CD8-positive, alpha-beta memory T cell (primary cell): Measurements from ENCODE around the gene ARMS2. TPM values are rescaled to one million over a fixed set of nuclear protein-coding genes. Genes with fewer than 3 reads are reported as not detected.

Source experiments
- CTCF ChIA-PET: fragments of 350-600 bp; sonication (Branson Sonifier 250); formaldehyde crosslinking; loops from one replicate; lab custom pipeline; 2021; ENCODE audit warnings: antibody characterized with exemption; lab: Charles Lee
- POLR2A ChIA-PET: fragments of 350-600 bp; sonication (Branson Sonifier 250); formaldehyde crosslinking; loops from one replicate; lab custom pipeline; 2021; ENCODE audit warnings: antibody characterized with exemption; lab: Charles Lee
- DNase-seq, 5 donors: peaks; one replicate each; pipeline versions ENCODE4 v3.0.0 to v3.0.0-alpha.2; 2020 to 2022; ENCODE audit warnings: mixed read lengths in 1 of 5
- H3K27ac ChIP-seq: one replicate; pipeline ENCODE4 v1.7.0; 2013; ENCODE audit warnings: low read depth, mild to moderate bottlenecking, low read length, moderate library complexity
- H3K27me3 ChIP-seq: 2 replicates; pipeline ENCODE4 v1.7.0; 2013; ENCODE audit warnings: low read length, mild to moderate bottlenecking; ENCODE audit not compliant: insufficient read depth, poor library complexity, severe bottlenecking
- H3K36me3 ChIP-seq: 2 replicates; pipeline ENCODE4 v1.7.0; 2013; ENCODE audit warnings: mild to moderate bottlenecking, low read length, moderate library complexity; ENCODE audit not compliant: insufficient read depth
- H3K4me1 ChIP-seq: 2 replicates; pipeline ENCODE4 v1.7.0; 2013; ENCODE audit warnings: mild to moderate bottlenecking, low read length, moderate library complexity; ENCODE audit not compliant: insufficient read depth
- H3K4me3 ChIP-seq: 2 replicates; pipeline ENCODE4 v1.7.0; 2013; ENCODE audit warnings: mild to moderate bottlenecking, low read length
- H3K9me3 ChIP-seq: 2 replicates; pipeline ENCODE4 v1.7.0; 2013; ENCODE audit warnings: mild to moderate bottlenecking, low read length
- H3K27ac Mint-ChIP-seq, 8 donors: one replicate each; pipeline ENCODE4 v1.8.0; 2020 to 2021; ENCODE audit warnings: mixed read lengths in 8 of 8, mild to moderate bottlenecking in 6 of 8, inconsistent platforms in 3 of 8, moderate library complexity in 3 of 8
- H3K27me3 Mint-ChIP-seq, 2 donors: one replicate each; pipeline ENCODE4 v1.8.0; 2020 to 2021; ENCODE audit warnings: mixed read lengths in 2 of 2, mild to moderate bottlenecking in 1 of 2, moderate library complexity in 1 of 2
- H3K36me3 Mint-ChIP-seq, 3 donors: one replicate each; pipeline ENCODE4 v1.8.0; 2020 to 2021; ENCODE audit warnings: mixed read lengths in 3 of 3, inconsistent platforms in 1 of 3, mild to moderate bottlenecking in 1 of 3
- H3K4me1 Mint-ChIP-seq, 3 donors: one replicate each; pipeline ENCODE4 v1.8.0; 2020 to 2021; ENCODE audit warnings: mixed read lengths in 3 of 3, inconsistent platforms in 1 of 3, mild to moderate bottlenecking in 1 of 3
- H3K4me3 Mint-ChIP-seq, 7 donors: one replicate each; pipeline ENCODE4 v1.8.0; 2020 to 2021; ENCODE audit warnings: mixed read lengths in 7 of 7, mild to moderate bottlenecking in 6 of 7, moderate library complexity in 4 of 7, inconsistent platforms in 2 of 7
- H3K9me3 Mint-ChIP-seq, 5 donors: one replicate each; pipeline ENCODE4 v1.8.0; 2020 to 2022; ENCODE audit warnings: mixed read lengths in 5 of 5, mild to moderate bottlenecking in 3 of 5, moderate library complexity in 2 of 5, inconsistent platforms in 1 of 5
- polyA plus RNA-seq: library from polyadenylated mRNA; unstranded; fragments of 300-500 nt; fragmentation: Illumina TruSeq; gene quantifications from one replicate; pipeline ENCODE4 v1.2.3, GENCODE V29; 2021
- total RNA-seq, 2 experiments: library from RNA; stranded (reverse); gene quantifications; one replicate each; pipeline ENCODE4 v1.2.3, GENCODE V29; 2021

ARMS2 gene
- total and polyA plus RNA-seq, 3 experiments from 2014 or later = not detected

DNA sequence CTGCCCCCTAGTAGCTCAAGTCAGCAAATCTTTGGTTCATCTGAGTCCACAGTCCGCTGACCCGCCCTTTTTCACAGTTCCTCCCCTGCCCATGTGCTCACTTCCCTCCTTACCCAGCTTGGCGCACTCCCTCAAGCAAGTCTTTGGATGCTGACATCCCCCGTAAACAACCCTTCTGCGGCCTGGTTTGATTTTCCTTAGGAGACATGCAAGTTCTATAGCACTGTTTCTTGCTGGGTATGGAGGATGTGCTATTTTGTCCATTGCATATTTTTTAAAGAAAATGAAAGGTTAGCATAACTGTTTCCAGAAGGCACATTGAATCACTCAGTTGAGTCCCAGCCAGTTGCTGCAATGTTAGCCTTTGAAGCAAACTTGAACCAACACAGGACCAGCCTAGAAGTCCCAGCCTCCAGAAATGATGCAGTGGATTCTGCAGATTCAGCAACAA lies 45.1 kb downstream of the ARMS2 start:
- no peaks in the 10 kb centered on the region for H3K9me3 Mint-ChIP-seq
- CTCF ChIA-PET = interaction anchor here (1.5 kb wide), 1 partner anchor 201 kb away, joined by 4 read pairs; no protein-coding TSS in a partner anchor
- Histone ChIP-seq H3K4me1 (peaks cover 12% of the 10 kb centered on the region), H3K27ac (no peak overlapping the region), H3K9me3 (no peaks in the 10 kb centered on the region), H3K27me3 (no peaks in the 10 kb centered on the region), H3K36me3 (no peaks in the 10 kb centered on the region), H3K4me3 (no peak overlapping the region)
- POLR2A ChIA-PET = no interaction called here
- peak overlapping the region in 1 of 8 donors; percentile 26 for H3K27ac Mint-ChIP-seq
- DNase-seq = no peak
- H3K4me3 Mint-ChIP-seq = no peak overlapping the region
- no peaks in the 10 kb centered on the region for H3K36me3 Mint-ChIP-seq
- H3K27me3 Mint-ChIP-seq = peaks cover 1 to 6% of the 10 kb centered on the region in 2 donors
- H3K4me1 Mint-ChIP-seq = peaks cover 12 to 20% (median 16%) of the 10 kb centered on the region in 3 donors

DNA sequence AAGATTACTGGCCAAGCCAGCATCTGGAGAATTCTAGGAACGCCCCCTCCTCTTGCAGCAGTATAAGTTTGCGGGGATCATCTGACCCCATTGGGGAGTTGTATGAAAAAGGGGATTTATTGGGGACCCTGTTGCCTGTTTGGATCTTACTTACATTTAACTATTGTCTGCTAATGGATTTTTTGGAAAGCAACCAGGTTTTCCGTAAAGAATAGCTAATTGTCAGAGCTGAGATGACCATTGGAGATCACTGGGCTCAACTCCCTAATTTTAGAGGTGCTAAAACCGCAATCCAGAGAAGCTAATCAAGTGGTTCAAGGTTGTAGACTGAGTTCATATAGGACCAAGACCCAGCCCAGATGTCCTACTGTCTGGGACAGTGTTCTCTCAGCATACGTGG lies 45.7 kb downstream of the ARMS2 start:
- peaks cover 1% of the 10 kb centered on the region in 2 donors for H3K27me3 Mint-ChIP-seq
- H3K27ac ChIP-seq = no peak overlapping the region
- H3K9me3 Mint-ChIP-seq = no peaks in the 10 kb centered on the region
- peaks cover 12% of the 10 kb centered on the region for H3K4me1 ChIP-seq
- DNase-seq = no peak
- no peaks in the 10 kb centered on the region for H3K9me3 ChIP-seq
- H3K27ac Mint-ChIP-seq = no peak overlapping the region
- H3K27me3 ChIP-seq = no peaks in the 10 kb centered on the region
- peaks cover 12 to 20% (median 16%) of the 10 kb centered on the region in 3 donors for H3K4me1 Mint-ChIP-seq
- ChIA-PET POLR2A (no interaction called here), CTCF (interaction anchor here (1.5 kb wide), 1 partner anchor 202 kb away, joined by 4 read pairs; no protein-coding TSS in a partner anchor)
- H3K4me3 Mint-ChIP-seq = no peak overlapping the region
- H3K4me3 ChIP-seq = no peak overlapping the region
- H3K36me3 ChIP-seq = no peaks in the 10 kb centered on the region
- H3K36me3 Mint-ChIP-seq = no peaks in the 10 kb centered on the region

DNA sequence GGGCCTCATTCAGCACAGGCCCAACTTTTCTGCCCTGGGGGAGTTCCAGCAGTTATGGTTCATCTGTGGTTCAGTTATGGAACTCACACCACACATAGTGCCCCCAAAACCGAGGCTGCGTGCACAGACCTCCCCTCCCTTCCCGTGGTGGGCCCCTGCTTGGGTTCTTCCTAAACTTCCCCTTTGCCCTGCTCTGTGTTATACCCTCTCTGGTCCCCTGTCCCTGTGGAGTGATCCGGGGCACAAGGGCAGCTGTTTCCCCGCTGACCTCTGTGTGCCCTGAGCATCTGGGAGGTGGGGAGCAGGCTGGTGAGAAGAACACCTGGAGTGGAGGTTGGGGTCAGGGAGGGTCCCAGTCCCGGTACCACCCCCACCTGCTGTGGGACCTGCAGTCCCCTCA lies 46.3 kb downstream of the ARMS2 start:
- no peaks in the 10 kb centered on the region for H3K9me3 ChIP-seq

GRCh38 chr10:122503012-122503411 lies 48.6 kb downstream of the ARMS2 start:
- Histone ChIP-seq H3K27ac (no peak overlapping the region), H3K9me3 (no peaks in the 10 kb centered on the region), H3K27me3 (no peaks in the 10 kb centered on the region), H3K4me3 (no peak overlapping the region), H3K4me1 (no peaks in the 10 kb centered on the region), H3K36me3 (no peaks in the 10 kb centered on the region)
- peaks cover 0 to 1% of the 10 kb centered on the region in 2 donors for H3K27me3 Mint-ChIP-seq
- no peaks in the 10 kb centered on the region for H3K9me3 Mint-ChIP-seq
- no peak for DNase-seq
- H3K4me1 Mint-ChIP-seq = peaks cover 0 to 4% (median 0%) of the 10 kb centered on the region in 3 donors
- ChIA-PET POLR2A (no interaction called here), CTCF (interaction anchor here (1.3 to 1.4 kb wide), 2 partner anchors 10 to 13 kb away, joined by 3 to 4 read pairs; no protein-coding TSS in a partner anchor)
- no peaks in the 10 kb centered on the region for H3K36me3 Mint-ChIP-seq
- H3K27ac Mint-ChIP-seq = no peak overlapping the region
- H3K4me3 Mint-ChIP-seq = no peak overlapping the region

More for the DNA sequence above, 46.3 kb downstream of the ARMS2 start:
- Mint-ChIP-seq H3K9me3 (no peaks in the 10 kb centered on the region), H3K4me1 (peaks cover 11 to 18% (median 12%) of the 10 kb centered on the region in 3 donors), H3K27ac (no peak overlapping the region), H3K27me3 (peaks cover 0 to 1% of the 10 kb centered on the region in 2 donors), H3K4me3 (no peak overlapping the region), H3K36me3 (no peaks in the 10 kb centered on the region)
- CTCF ChIA-PET = no interaction called here
- Histone ChIP-seq H3K27ac (no peak overlapping the region), H3K4me1 (peaks cover 9% of the 10 kb centered on the region), H3K4me3 (no peak overlapping the region), H3K36me3 (no peaks in the 10 kb centered on the region), H3K27me3 (no peaks in the 10 kb centered on the region)
- POLR2A ChIA-PET = no interaction called here
- DNase-seq = no peak

- Histone ChIP-seq H3K9me3 (no peaks in the 10 kb centered on the region), H3K27ac (no peak overlapping the region), H3K4me1 (no peaks in the 10 kb centered on the region), H3K4me3 (no peak overlapping the region), H3K27me3 (no peaks in the 10 kb centered on the region), H3K36me3 (no peaks in the 10 kb centered on the region)
- Mint-ChIP-seq H3K9me3 (no peaks in the 10 kb centered on the region), H3K27me3 (peaks cover 2 to 3% of the 10 kb centered on the region in 2 donors), H3K4me3 (no peak overlapping the region), H3K4me1 (no peaks in the 10 kb centered on the region), H3K36me3 (no peaks in the 10 kb centered on the region), H3K27ac (no peak overlapping the region)
- ChIA-PET CTCF (interaction anchor here (1.3 to 1.4 kb wide), 3 partner anchors 11 to 61 kb away, joined by 3 to 4 read pairs (median 4); no protein-coding TSS in a partner anchor), POLR2A (interaction anchor here (0.6 kb wide), 1 partner anchor 44 kb away, joined by 3 read pairs; no protein-coding TSS in a partner anchor)
- no peak for DNase-seq
Measured at GRCh38 chr10:122503886-122504609, 49.6 kb downstream of the ARMS2 start.

DNA sequence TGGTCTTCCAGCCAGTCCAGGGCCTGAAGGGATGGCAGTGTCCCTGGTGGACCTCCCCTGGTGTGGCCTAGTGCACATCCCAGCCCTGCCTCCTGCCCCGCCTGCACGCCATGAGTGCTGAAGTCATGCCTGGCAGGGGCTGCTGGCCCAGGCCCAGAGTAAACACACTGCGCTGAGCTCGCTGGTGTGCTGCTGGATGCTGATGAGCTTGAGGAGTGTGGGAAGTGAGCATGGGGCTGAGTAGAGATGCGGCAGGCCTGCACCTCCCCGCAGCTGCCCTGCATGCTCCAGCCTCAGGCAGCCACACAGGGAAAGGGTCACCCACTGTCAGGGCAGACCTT lies 50.1 kb downstream of the ARMS2 start:
- H3K36me3 ChIP-seq = no peaks in the 10 kb centered on the region
- H3K9me3 ChIP-seq = no peaks in the 10 kb centered on the region
- CTCF ChIA-PET = interaction anchor here (0.9 to 1.4 kb wide), 4 partner anchors 11 to 61 kb away, joined by 3 to 4 read pairs (median 4); no protein-coding TSS in a partner anchor
- Mint-ChIP-seq H3K4me3 (no peak overlapping the region), H3K4me1 (no peaks in the 10 kb centered on the region), H3K27ac (no peak overlapping the region), H3K9me3 (no peaks in the 10 kb centered on the region), H3K27me3 (peaks cover 1 to 6% of the 10 kb centered on the region in 2 donors), H3K36me3 (no peaks in the 10 kb centered on the region)
- H3K4me3 ChIP-seq = no peak overlapping the region
- H3K27ac ChIP-seq = no peak overlapping the region
- no peaks in the 10 kb centered on the region for H3K27me3 ChIP-seq
- H3K4me1 ChIP-seq = no peaks in the 10 kb centered on the region
- POLR2A ChIA-PET = no interaction called here
- no peak for DNase-seq

GRCh38 chr10:122505011-122505410 lies 50.6 kb downstream of the ARMS2 start:
- Mint-ChIP-seq H3K27ac (no peak overlapping the region), H3K27me3 (peaks cover 1 to 6% of the 10 kb centered on the region in 2 donors), H3K9me3 (no peaks in the 10 kb centered on the region), H3K36me3 (no peaks in the 10 kb centered on the region), H3K4me3 (no peak overlapping the region), H3K4me1 (no peaks in the 10 kb centered on the region)
- H3K27ac ChIP-seq = no peak overlapping the region
- no peaks in the 10 kb centered on the region for H3K36me3 ChIP-seq
- no peak for DNase-seq
- ChIA-PET POLR2A (no interaction called here), CTCF (interaction anchor here (0.9 to 1.3 kb wide), 2 partner anchors 20 to 60 kb away, joined by 3 to 4 read pairs; no protein-coding TSS in a partner anchor)
- H3K4me3 ChIP-seq = no peak overlapping the region
- no peaks in the 10 kb centered on the region for H3K4me1 ChIP-seq
- no peaks in the 10 kb centered on the region for H3K9me3 ChIP-seq
- no peaks in the 10 kb centered on the region for H3K27me3 ChIP-seq
